Retinal pigment epithelial cell (primary cell): Measurements from ENCODE around the gene ELL2.
"Not testable (repeated sequence)": the region's sequence is repeated elsewhere in the genome, so short reads cannot be mapped to it uniquely, and the experiment has no call there.

Source experiments
- DNase-seq: peaks from one replicate; pipeline ENCODE4 v3.0.0-alpha.2; 2010; ENCODE audit warnings: low read depth
- H3K4me3 ChIP-seq: 2 replicates; pipeline ENCODE4 v1.5.1; 2011; ENCODE audit warnings: mild to moderate bottlenecking, low read length, control low read depth, moderate library complexity
- CTCF ChIP-seq: conservative IDR thresholded peaks from 2 replicates; pipeline ENCODE4 v1.5.1; 2011; ENCODE audit warnings: low read depth, low read length, control low read depth, inconsistent platforms

Gene ELL2

GRCh38 chr5:95907740-95908706 is 53.6 kb downstream of the ELL2 start:
- DNase-seq = no peak
- TF ChIP-seq CTCF = no peak
- H3K4me3 ChIP-seq = no peak overlapping the region

DNA sequence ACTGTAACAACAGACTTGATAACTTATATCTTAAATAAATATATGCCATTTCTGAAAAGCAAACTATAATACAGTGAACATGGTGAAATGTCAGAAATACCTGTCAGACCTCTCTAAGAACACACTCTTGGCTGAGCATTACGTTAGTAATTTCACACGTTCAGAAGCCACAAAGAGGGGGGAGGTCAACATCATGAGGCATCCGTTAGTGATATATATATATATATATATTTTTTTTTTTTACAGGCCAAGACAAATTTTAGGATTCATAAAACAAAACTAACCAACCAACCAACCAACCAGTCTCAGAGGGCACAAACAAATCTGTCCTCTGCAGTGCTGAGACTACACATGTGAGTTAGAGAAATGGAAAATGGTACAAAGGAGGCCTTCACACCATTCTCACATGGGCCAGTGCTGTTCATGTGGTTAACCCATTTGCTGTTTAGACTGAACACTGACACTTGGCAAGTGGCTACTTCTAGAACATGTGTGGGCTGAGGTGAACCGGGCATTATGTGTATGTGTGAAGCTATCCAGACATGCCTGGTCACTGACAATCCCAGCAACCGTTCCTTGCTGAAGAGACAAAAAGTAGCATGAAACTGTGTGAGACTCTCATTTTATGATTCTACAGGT is 54.5 kb downstream of the ELL2 start:
- no peak for DNase-seq
- no peak for TF ChIP-seq CTCF
- no peak overlapping the region for H3K4me3 ChIP-seq

- not testable (repeated sequence) for DNase-seq, H3K4me3 ChIP-seq
Observed at GRCh38 chr5:95906398-95906797, 55.3 kb downstream of the ELL2 start.

GRCh38 chr5:95904827-95905226 is 56.8 kb downstream of the ELL2 start:
- no peak overlapping the region for H3K4me3 ChIP-seq
- no peak for TF ChIP-seq CTCF

DNA sequence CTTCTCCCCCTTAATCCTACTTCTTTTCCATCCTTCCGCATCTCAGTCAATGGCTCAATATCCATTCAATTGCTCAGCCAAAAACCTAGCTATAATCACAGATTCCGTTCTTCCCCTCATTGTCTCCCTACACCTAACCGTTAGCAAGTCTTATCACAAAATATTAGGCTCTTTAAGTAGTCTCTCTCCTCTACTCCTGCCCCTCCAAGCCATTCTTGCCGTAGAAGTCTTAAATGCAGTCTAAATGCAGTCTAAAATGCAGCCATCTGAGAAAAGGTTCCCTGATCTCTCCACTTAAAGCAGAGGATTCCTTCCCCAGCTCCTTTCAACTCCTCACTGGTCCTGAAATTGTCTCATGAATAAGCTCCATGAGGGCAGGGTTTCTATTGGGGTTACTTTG is 57.8 kb downstream of the ELL2 start:
- no peak for TF ChIP-seq CTCF
- DNase-seq = no peak
- H3K4me3 ChIP-seq = no peak overlapping the region

More at GRCh38 chr5:95904827-95905226, 56.8 kb downstream of the ELL2 start:
- DNase-seq = no peak

DNA sequence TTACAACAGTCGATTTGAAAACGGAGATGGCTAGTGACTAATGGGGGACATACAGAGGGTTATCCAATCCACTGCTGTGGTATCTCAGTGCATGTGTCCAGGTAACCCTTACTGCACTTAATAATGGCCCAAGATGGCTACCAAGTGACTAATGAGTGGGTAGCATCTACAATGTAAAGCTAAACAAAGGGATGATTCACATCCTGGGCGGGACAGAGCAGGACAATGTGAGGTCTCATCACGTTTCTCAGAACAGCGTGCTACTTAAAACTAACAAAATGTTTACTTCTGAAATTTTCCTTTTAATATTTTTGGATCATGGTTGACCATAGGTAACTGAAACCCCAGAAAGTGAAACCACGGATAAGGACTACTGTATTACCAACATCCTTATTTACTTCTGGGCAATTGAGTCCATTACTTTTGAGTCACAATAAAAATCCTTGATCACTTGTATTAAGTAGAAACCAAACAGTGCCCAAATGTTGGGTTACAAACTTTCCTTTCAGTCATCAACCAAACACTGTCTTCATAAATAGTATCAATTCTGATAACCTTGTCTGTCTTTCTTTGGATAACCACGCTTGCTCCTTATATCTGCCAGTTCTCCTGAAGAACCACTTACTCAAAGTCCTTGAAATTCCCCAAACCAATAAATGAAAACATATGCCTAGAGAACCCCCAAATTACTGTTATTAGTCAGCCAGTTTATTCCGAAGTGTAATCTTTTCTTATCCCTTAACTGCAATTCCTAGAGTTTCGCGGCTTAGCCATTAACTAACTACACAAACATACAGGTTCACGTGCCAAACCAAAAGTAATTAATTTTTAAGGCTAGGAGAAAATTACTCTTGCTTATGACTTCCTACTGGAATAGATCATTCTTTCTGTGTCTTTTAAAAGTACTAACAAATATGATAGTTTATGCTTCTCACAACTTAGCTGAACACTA is 59.7 kb downstream of the ELL2 start:
- DNase-seq = no peak
- TF ChIP-seq CTCF = no peak

More for the DNA sequence above, 59.7 kb downstream of the ELL2 start:
- no peak overlapping the region for H3K4me3 ChIP-seq
